AG04450 (cell line): ENCODE results near the gene SCGB3A2. TPM values are rescaled to one million over a fixed set of nuclear protein-coding genes. Genes with fewer than 3 reads are reported as not detected.

ENCODE experiments used
- CTCF ChIA-PET: fragments of 300-600, 350-600 bp; formaldehyde crosslinking; extraction: SDS; loops from one replicate; lab custom pipeline; 2022; ENCODE audit warnings: antibody characterized with exemption, inconsistent platforms; lab: Charles Lee
- POLR2A ChIA-PET: fragments of 350-600 bp; formaldehyde crosslinking; extraction: SDS; loops from one replicate; lab custom pipeline; 2021; ENCODE audit warnings: antibody characterized with exemption, inconsistent platforms; lab: Yijun Ruan, JAX
- DNase-seq: peaks from one replicate; pipeline ENCODE4 v3.0.0-alpha.2; 2011; ENCODE audit warnings: low read depth, low spot score
- H3K27ac ChIP-seq: one replicate; pipeline ENCODE4 v1.5.1; 2012; ENCODE audit warnings: low read depth, low read length, control low read depth
- H3K27me3 ChIP-seq: one replicate; pipeline ENCODE4 v1.6.0; 2012; ENCODE audit warnings: low read length; ENCODE audit not compliant: control insufficient read depth, insufficient read depth
- H3K4me3 ChIP-seq: 2 replicates; pipeline ENCODE4 v1.5.1; 2011; ENCODE audit warnings: mild to moderate bottlenecking, low read depth, low read length, control low read depth
- H3K9me3 ChIP-seq: 2 replicates; pipeline ENCODE4 v1.5.1; 2012; ENCODE audit warnings: low read length; ENCODE audit not compliant: control insufficient read depth, insufficient read depth
- CTCF ChIP-seq: IDR thresholded peaks from 2 replicates; pipeline ENCODE4 v1.5.1; 2011; ENCODE audit warnings: low read depth, low read length, control low read depth, inconsistent platforms
- polyA plus RNA-seq: library from polyadenylated mRNA; depleted of rRNA; stranded (reverse); fragments of >200 nt; gene quantifications from 2 replicates; pipeline ENCODE4 v1.2.3, GENCODE V29; 2011

SCGB3A2 gene
- polyA plus RNA-seq, 1 experiment: not detected

DNA sequence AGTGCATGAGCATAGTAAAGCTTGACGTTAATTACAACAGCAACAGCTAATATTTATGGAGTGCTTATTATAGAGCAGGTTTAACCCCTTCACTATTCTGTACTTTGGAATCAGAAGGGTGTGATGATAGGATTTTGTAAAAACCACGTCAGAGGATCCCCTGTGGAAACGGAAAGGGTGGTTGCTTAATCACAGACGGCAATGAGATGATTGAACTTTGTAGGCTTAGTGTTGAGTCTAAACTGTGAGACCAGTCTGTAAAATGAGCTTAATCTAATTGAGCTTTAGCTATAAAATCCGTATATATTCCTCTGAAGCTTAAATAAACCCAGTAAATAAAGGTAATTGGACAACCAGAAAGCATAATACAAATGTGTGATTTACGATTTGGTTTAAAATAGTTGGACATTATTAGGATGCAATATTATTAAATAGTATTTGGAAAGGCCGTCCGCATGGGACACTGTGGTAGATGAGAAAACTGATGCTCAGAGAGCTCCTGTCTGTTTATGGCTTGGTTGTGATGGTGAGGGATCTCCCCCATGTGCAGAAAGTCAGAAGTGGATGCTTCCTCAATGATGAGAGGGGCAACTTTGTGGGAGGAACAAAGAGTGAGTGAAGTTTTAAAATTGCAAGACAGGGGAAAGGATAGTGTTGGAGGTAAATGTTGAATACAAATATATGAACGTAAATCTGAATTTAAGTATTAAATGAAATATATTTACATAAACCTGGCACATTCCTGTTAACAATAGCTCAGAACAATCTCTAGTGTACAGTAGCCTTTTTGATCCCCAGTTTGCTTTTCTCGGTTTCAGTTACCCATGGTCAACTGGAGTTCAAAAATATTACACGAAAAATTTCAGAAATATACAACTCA lies 23.4 kb upstream of the SCGB3A2 start:
- ChIA-PET CTCF (interaction anchor here (1.1 to 1.6 kb wide), 2 partner anchors 32 to 80 kb away, joined by 3 to 5 read pairs; no protein-coding TSS in a partner anchor), POLR2A (no interaction called here)
- H3K27ac ChIP-seq: no peak overlapping the region
- no peaks in the 10 kb centered on the region for H3K27me3 ChIP-seq
- no peak for DNase-seq
- no peak for TF ChIP-seq CTCF
- H3K4me3 ChIP-seq: no peak overlapping the region
- H3K9me3 ChIP-seq: no peaks in the 10 kb centered on the region

GRCh38 chr5:147855774-147856069 lies 22.8 kb upstream of the SCGB3A2 start:
- ChIA-PET CTCF (interaction anchor here (1.1 to 3.8 kb wide), 3 partner anchors 33 to 874 kb away, joined by 3 to 38 read pairs (median 3); no protein-coding TSS in a partner anchor), POLR2A (no interaction called here)
- DNase-seq: no peak

DNA sequence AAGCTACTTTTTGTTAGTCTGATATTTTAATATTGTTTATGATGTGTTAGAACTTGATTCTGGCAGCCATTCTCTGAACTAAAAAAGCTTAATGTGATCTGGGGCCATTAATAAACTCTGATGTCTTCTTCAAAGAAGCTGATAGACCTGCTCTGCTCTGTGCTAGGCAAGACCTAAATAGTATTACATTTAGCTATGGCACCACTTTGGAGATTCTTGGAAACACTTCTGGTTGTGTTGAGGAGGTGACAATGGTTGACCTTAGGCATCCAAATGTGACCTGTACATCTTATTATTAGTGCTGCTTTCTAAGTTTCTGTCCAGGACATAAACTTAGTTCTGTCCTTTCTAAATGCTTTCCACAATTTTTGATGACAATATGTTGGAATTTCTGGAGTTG lies 21.7 kb upstream of the SCGB3A2 start:
- no peak overlapping the region for H3K4me3 ChIP-seq
- POLR2A ChIA-PET: no interaction called here
- H3K27me3 ChIP-seq: no peaks in the 10 kb centered on the region
- H3K9me3 ChIP-seq: no peaks in the 10 kb centered on the region
- no peak for DNase-seq
- no peak overlapping the region for H3K27ac ChIP-seq
- TF ChIP-seq CTCF: no peak
- CTCF ChIA-PET: interaction anchor here (0.6 to 3.8 kb wide), 9 partner anchors 9 to 873 kb away, joined by 3 to 78 read pairs (median 5); no protein-coding TSS in a partner anchor

More at GRCh38 chr5:147855774-147856069, 22.8 kb upstream of the SCGB3A2 start:
- Histone ChIP-seq H3K9me3 (no peaks in the 10 kb centered on the region), H3K4me3 (no peak overlapping the region), H3K27ac (no peak overlapping the region), H3K27me3 (no peaks in the 10 kb centered on the region)
- no peak for TF ChIP-seq CTCF

DNA sequence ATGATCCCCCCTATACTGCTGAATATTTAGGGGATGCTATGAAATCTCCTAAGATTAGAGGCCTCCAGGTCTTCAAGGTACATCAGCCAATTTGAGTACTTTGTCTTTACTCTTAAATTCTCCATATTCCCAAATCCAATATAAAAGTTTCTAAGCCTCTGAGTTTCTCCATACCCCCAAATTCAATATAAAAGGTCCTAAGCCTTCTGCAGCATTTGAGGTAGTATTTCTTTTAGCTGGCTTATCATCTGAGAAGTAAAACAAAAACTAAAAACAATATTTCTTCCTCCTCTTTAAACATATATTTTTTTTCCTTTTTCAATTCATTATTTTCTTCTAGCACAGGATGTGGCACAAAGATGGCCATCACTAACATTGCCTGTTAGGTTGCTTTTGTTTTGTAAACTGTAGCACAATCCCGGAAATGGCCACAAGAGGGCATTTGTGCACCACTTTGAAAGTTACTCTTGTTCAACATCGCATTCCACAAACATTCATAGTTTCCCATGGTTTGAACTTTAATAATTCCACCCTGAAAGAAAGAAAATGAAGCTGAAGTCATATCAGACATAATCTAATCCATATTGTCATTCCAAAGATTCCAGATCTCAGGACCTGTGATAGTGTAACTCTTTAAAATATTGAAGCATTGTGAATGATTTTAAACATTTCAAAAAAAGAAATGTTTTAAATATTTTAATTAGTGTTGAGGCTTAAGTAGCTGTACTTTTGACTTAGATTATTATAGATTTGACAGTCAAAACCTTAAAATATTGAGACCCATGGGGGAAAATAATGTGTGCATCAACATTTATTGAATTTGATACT lies 21.0 kb upstream of the SCGB3A2 start:
- Histone ChIP-seq H3K27ac (no peak overlapping the region), H3K9me3 (no peaks in the 10 kb centered on the region), H3K4me3 (no peak overlapping the region), H3K27me3 (no peaks in the 10 kb centered on the region)
- ChIA-PET CTCF (interaction anchor here (0.6 to 3.8 kb wide), 42 partner anchors 8 to 876 kb away, joined by 3 to 78 read pairs (median 4); no protein-coding TSS in a partner anchor), POLR2A (no interaction called here)
- peak; percentile 15 for DNase-seq
- peak; percentile 87 for TF ChIP-seq CTCF
